Anterior cingulate cortex (tissue), 58 donors: ENCODE data around the gene PALB2.

ENCODE experiments used
- DNase-seq, 58 donors: peaks; one replicate each; lab custom pipeline; 2025; lab: John Stamatoyannopoulos, UW

PALB2 gene

GRCh38 chr16:23556881-23557778 is 84.0 kb downstream of the PALB2 start, which contains the start of the genes EARS2 and UBFD1:
Gene EARS2, minus strand, starts transcription at chr16:23557350. Its CDS starts 7 bp downstream, at chr16:23557343.
Gene UBFD1, plus strand, starts transcription at chr16:23557727. Its CDS starts 16 bp downstream, at chr16:23557743.
- DNase-seq: peak; percentile 86 to 100 (median 96)

- no peak for DNase-seq
Observed at GRCh38 chr16:23554536-23554935, 86.6 kb downstream of the PALB2 start.
